Loucy (cell line): Measurements from ENCODE around the gene KCNJ5.
"Not testable (repeated sequence)": the region's sequence is repeated elsewhere in the genome, so short reads cannot be mapped to it uniquely, and the experiment has no call there.

Experiments
- H2AFZ ChIP-seq: fragments of 200-600 bp; sonication (generic); 2 replicates; pipeline ENCODE4 v1.6.0; 2016; ENCODE audit warnings: antibody characterized with exemption, mild to moderate bottlenecking, low read length, moderate library complexity
- H3F3A ChIP-seq: fragments of 200-600 bp; 2 replicates; pipeline ENCODE4 v1.6.0; 2016; ENCODE audit warnings: antibody characterized with exemption, low read depth, mild to moderate bottlenecking
- H3K27me3 ChIP-seq: fragments of 200-600 bp; sonication (generic); 2 replicates; pipeline ENCODE4 v1.6.1; 2014; ENCODE audit warnings: low read length, mild to moderate bottlenecking; ENCODE audit not compliant: insufficient read depth, poor library complexity, severe bottlenecking
- H3K36me3 ChIP-seq: fragments of 200-600 bp; sonication (generic); 2 replicates; pipeline ENCODE4 v1.6.1; 2016; ENCODE audit warnings: low read length; ENCODE audit not compliant: insufficient read depth
- H3K4me1 ChIP-seq: fragments of 200-600 bp; sonication (generic); 2 replicates; pipeline ENCODE4 v1.5.1; 2014; ENCODE audit warnings: low read length, mild to moderate bottlenecking; ENCODE audit not compliant: insufficient read depth, poor library complexity, severe bottlenecking
- H3K4me2 ChIP-seq: fragments of 200-600 bp; sonication (generic); 2 replicates; pipeline ENCODE4 v1.6.0; 2014; ENCODE audit warnings: antibody characterized with exemption, low read length, low read depth, mild to moderate bottlenecking; ENCODE audit not compliant: poor library complexity, severe bottlenecking
- H3K4me3 ChIP-seq: fragments of 200-600 bp; sonication (generic); 2 replicates; pipeline ENCODE4 v1.5.1; 2014; ENCODE audit warnings: low read length, mild to moderate bottlenecking, mixed read lengths; ENCODE audit not compliant: poor library complexity, severe bottlenecking
- H3K79me2 ChIP-seq: fragments of 200-600 bp; sonication (generic); 2 replicates; pipeline ENCODE4 v1.6.1; 2014; ENCODE audit warnings: low read length; ENCODE audit not compliant: insufficient read depth
- H3K9ac ChIP-seq: fragments of 200-600 bp; sonication (generic); 2 replicates; pipeline ENCODE4 v1.6.0; 2014; ENCODE audit warnings: mild to moderate bottlenecking, low read depth, low read length, moderate library complexity; ENCODE audit not compliant: poor library complexity, severe bottlenecking
- H3K9me2 ChIP-seq: fragments of 200-600 bp; sonication (generic); replicated peaks from 2 replicates; pipeline ENCODE4 v1.6.1; 2016; ENCODE audit warnings: low read depth, low read length, mixed read lengths
- H3K9me3 ChIP-seq: fragments of 200-600 bp; sonication (generic); 2 replicates; pipeline ENCODE4 v1.6.1; 2014; ENCODE audit warnings: mild to moderate bottlenecking, antibody characterized with exemption, low read length, low read depth; ENCODE audit not compliant: insufficient read depth
- H4K20me1 ChIP-seq: fragments of 200-600 bp; sonication (generic); 2 replicates; pipeline ENCODE4 v1.6.0; 2014; ENCODE audit warnings: antibody characterized with exemption, low read length, mild to moderate bottlenecking; ENCODE audit not compliant: insufficient read depth, poor library complexity, severe bottlenecking
- CTCF ChIP-seq: fragments of 200-600 bp; sonication (generic); conservative IDR thresholded peaks from 2 replicates; pipeline ENCODE4 v1.5.1; 2014; ENCODE audit warnings: mild to moderate bottlenecking, antibody characterized with exemption, low read length
- EZH2phosphoT487 ChIP-seq: fragments of 200-600 bp; IDR thresholded peaks from 2 replicates; pipeline ENCODE4 v1.6.1; 2018; ENCODE audit warnings: antibody characterized with exemption, mild to moderate bottlenecking, moderate library complexity, borderline replicate concordance

The KCNJ5 gene

DNA sequence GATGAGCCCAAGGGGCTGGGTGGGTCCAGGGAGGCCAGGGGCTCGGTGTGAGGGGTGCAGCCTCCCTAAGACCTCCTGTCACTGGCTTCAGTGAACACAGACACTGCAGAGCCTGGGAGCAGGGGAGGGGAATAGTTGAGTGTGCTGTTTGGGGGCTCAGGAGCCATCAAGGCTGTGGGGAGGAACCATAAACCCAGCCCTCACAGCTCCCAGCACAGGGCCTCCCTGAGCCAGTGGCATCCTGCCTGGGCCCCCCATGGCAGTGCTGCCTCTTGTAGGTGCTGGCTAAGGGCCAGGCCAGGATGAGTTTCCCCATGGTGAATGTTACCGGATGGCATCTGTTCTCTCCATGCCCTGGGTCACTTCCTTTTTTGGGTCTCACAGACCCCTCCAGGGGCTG, 25.5 kb downstream of the KCNJ5 start:
- H3K9me2 ChIP-seq = no peaks in the 10 kb centered on the region
- no peak overlapping the region for H3K4me3 ChIP-seq
- no peaks in the 10 kb centered on the region for H3F3A ChIP-seq
- no peak overlapping the region for H3K9ac ChIP-seq
- peaks cover 5% of the 10 kb centered on the region for H3K4me1 ChIP-seq
- no peaks in the 10 kb centered on the region for H4K20me1 ChIP-seq
- no peak overlapping the region for H2AFZ ChIP-seq
- no peaks in the 10 kb centered on the region for H3K79me2 ChIP-seq
- no peak for TF ChIP-seq EZH2phosphoT487
- H3K36me3 ChIP-seq = no peaks in the 10 kb centered on the region
- no peaks in the 10 kb centered on the region for H3K27me3 ChIP-seq
- H3K9me3 ChIP-seq = no peaks in the 10 kb centered on the region
- no peak overlapping the region for H3K4me2 ChIP-seq

DNA sequence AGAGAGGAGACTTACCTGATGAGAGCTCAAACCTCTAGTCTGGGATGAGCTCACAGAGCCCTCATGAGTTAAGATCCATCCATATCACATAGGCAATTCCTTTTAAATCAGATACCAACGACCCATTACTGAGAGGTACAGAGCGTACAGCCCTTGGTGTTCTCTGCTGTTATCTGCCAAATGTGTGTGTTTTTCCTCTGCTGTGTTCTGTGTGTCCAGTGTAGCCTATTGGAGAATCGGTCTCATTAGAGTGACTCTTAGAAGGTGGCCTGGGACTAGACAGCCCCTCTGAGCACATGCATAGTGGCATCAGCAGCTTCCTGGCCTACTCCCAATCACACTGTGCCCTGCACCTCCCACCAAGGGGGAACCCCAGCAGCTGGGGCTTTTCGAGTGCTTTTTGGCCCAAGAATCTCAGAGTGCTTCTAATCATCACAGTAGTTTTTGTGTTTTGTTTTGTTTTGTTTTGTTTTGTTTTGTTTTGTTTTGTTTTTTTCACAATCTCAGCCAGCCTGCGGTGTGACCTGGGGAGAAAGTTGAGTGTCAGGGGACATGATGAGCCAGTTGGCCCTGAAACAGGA, 26.1 kb downstream of the KCNJ5 start:
- no peaks in the 10 kb centered on the region for H3F3A ChIP-seq
- H4K20me1 ChIP-seq = no peaks in the 10 kb centered on the region
- H3K9me3 ChIP-seq = no peaks in the 10 kb centered on the region
- no peak for TF ChIP-seq EZH2phosphoT487
- TF ChIP-seq CTCF = no peak
- H3K36me3 ChIP-seq = no peaks in the 10 kb centered on the region
- H3K79me2 ChIP-seq = no peaks in the 10 kb centered on the region
- no peak overlapping the region for H3K4me2 ChIP-seq
- no peak overlapping the region for H3K9ac ChIP-seq
- no peaks in the 10 kb centered on the region for H3K9me2 ChIP-seq
- no peaks in the 10 kb centered on the region for H3K27me3 ChIP-seq
- no peak overlapping the region for H3K4me3 ChIP-seq
- H2AFZ ChIP-seq = no peak overlapping the region
- peaks cover 5% of the 10 kb centered on the region for H3K4me1 ChIP-seq

DNA sequence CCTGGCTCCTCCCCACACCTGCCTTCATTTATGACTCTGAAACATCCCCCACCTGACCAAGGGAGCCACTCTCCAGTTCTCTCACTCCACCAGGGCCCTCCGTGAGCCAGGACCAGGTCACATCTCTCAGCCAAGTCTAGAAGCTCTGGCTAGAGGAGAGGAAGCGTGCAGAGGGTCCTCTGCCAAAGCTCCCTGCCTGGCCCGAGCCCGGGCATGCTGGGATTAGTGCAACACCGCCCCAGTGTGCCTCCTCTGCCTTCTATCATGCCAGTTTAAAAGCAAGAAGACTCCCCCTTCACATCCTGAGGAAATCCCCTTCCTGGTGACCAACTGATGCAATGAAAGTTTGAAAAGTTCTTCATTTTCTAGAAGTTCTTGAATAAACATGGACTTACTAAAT, 28.1 kb downstream of the KCNJ5 start:
- no peaks in the 10 kb centered on the region for H3K27me3 ChIP-seq
- no peak overlapping the region for H3K4me3 ChIP-seq
- H3F3A ChIP-seq = no peaks in the 10 kb centered on the region
- no peak for TF ChIP-seq EZH2phosphoT487
- no peak for TF ChIP-seq CTCF
- no peaks in the 10 kb centered on the region for H3K9me2 ChIP-seq
- H3K4me1 ChIP-seq = peaks cover 5% of the 10 kb centered on the region
- H3K9me3 ChIP-seq = no peaks in the 10 kb centered on the region
- H3K36me3 ChIP-seq = no peaks in the 10 kb centered on the region
- H3K79me2 ChIP-seq = no peaks in the 10 kb centered on the region
- no peaks in the 10 kb centered on the region for H4K20me1 ChIP-seq
- no peak overlapping the region for H3K9ac ChIP-seq
- H2AFZ ChIP-seq = no peak overlapping the region
- no peak overlapping the region for H3K4me2 ChIP-seq

DNA sequence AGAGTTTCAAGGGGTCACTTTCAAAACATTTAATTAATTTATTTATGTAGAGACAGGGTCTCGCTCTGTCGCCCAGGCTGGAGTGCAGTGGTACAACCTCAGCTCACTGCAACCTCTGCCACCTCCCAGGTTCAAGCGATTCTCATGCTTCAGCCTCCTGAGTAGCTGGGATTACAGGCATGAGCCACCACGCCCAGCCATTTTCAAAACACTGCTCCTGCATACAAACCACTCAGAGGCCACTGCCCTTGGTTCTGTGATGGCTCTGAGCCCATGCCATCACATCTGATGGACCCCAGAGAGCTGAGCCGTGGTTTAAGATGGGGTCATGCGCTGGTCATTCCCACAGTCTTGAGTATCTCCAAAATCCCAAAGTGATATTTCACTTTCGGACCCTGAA, 28.5 kb downstream of the KCNJ5 start:
- H4K20me1 ChIP-seq, H3K4me1 ChIP-seq, H2AFZ ChIP-seq, H3F3A ChIP-seq, H3K27me3 ChIP-seq, H3K9me2 ChIP-seq, H3K9me3 ChIP-seq, H3K79me2 ChIP-seq, H3K4me3 ChIP-seq, H3K36me3 ChIP-seq, H3K9ac ChIP-seq, H3K4me2 ChIP-seq: not testable (repeated sequence)
